K562 treated with DMSO at 1 percent for 24 hours (cell line): Measurements from ENCODE around the gene KIF3B. TPM values are rescaled to one million over a fixed set of nuclear protein-coding genes. Genes with fewer than 3 reads are reported as not detected.

ENCODE experiments used
- total RNA-seq: library from RNA; unstranded; fragments of 300-600 nt; gene quantifications from 2 replicates; pipeline ENCODE4 v1.2.3, GENCODE V29; 2022; ENCODE audit warnings: low read depth; ENCODE audit not compliant: insufficient read depth

The KIF3B gene
- 9.8 and 12.3 TPM in 2 replicates for total RNA-seq

DNA sequence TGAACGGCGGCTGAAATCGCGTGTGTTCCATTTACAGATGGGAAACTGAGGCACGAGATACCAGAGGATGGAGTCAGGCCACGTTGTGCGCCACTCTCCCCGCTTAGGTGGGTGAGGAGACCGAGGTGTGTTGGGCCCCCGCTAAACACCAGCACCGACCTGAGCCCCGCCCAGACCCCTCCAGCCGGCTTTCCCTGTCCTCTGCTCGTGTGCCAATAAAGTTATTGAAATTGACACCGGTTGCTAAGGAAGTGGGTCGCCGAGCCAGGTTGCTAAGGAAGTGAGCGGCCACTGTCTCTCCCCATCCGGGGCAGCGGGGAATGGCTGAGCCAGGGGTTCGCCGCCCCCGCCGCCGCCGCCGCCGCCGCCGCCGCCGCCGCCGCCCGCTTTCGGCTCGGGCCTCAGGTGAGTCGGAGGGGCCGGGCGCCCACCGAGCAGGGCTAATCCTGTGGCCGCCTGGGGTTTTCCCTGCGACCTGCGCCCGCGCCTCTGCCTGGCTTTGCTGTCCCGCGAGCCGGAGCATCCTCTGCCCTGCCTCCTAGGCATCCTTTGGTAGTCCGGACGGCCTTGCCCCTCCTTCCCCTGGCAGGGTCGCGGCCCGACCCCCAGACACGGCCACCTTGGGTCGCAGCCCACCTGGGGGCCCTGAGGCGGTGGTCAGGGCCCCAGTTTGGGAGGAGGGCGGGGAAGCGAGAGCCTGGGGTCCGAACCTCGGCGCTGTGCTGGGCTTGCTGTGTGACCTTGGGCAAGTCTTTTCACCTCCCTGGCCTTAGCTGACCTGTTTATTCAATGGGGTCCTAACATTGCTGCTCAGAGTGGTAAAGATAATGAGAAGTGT, at the start of gene KIF3B:
KIF3B (plus strand) TSS at position 291 of the 838 bp plus-strand sequence. CDS start 32,127 bp downstream, outside the sequence.

DNA sequence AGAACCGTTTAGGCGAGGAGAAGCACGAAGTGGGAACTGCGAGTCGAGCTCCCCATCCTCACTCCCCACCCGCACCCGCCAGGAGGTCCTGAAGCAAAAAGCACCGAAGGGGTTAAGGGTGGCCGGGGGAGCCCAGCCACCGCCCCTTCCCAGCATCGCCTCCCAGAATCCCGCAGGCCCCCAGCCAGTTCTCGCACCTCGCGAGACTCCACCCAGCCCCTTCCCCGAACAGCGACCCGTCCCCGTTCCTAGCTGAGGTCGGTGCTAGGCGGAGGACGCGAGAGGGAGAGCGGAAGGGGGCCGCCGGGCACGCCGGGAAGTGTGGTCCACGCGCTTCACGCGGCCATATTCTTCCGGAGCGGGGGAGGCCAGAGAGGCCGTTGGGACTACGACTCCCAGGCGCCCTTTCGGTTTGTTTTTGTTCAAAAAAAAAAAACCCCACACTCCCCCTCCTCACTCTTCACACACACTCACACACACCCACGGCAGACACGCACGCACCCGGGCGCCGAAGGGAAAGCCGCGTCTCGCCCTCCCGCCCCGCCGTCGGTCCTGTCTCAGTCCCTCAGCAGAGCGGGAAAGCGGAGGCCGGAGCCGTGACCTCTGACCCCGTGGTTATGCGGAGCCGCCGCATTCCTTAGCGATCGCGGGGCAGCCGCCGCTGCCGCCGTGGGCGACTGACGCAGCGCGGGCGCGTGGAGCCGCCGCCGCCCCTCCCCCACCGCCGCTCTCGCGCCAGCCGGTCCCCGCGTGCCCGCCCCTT, 80.6 kb downstream of the KIF3B start, which contains the start of gene ASXL1:
ASXL1 (plus strand) TSS at position 463 of the 763 bp plus-strand sequence. CDS start 445 bp downstream, outside the sequence.

Other genes starting within 250 kb of the KIF3B start
- 0.59 and 0.61 TPM in 2 replicates for gene HCK, start 225.4 kb upstream of the KIF3B start, total RNA-seq
- 27.4 and 27.8 TPM in 2 replicates for gene TM9SF4, start 167.9 kb upstream of the KIF3B start, total RNA-seq
- gene PLAGL2, start 69.9 kb upstream of the KIF3B start, total RNA-seq, result 13.4 and 13.8 TPM in 2 replicates
- 27.0 and 27.3 TPM in 2 replicates for gene POFUT1, start 69.8 kb upstream of the KIF3B start, total RNA-seq
- 46.7 and 53.8 TPM in 2 replicates for gene ASXL1, start 80.7 kb downstream of the KIF3B start, total RNA-seq